Activated effector memory CD4-positive, alpha-beta T cell treated with Interleukin-2 at 50 U/mL for 16 hours (primary cell): ENCODE results near the gene FGL2.
"Not testable (repeated sequence)": the region's sequence is repeated elsewhere in the genome, so short reads cannot be mapped to it uniquely, and the experiment has no call there.

Experiments used
- DNase-seq: peaks from one replicate; pipeline ENCODE4 v3.0.0-alpha.2; 2020

The FGL2 gene

GRCh38 chr7:77209479-77210139, 10.0 kb upstream of the FGL2 start:
- no peak for DNase-seq

GRCh38 chr7:77208416-77208815, 8.8 kb upstream of the FGL2 start:
- no peak for DNase-seq

- DNase-seq, result no peak
Observed at GRCh38 chr7:77205706-77206105, 6.1 kb upstream of the FGL2 start.

GRCh38 chr7:77202481-77202976, 2.9 kb upstream of the FGL2 start:
- DNase-seq, result no peak

- no peak for DNase-seq
Observed at GRCh38 chr7:77200542-77200941, 923 bp upstream of the FGL2 start.

- no peak for DNase-seq
Observed at GRCh38 chr7:77197141-77197540, 2.5 kb downstream of the FGL2 start.

- no peak for DNase-seq
Observed at GRCh38 chr7:77188731-77189437, 10.7 kb downstream of the FGL2 start.

- no peak for DNase-seq
Observed at GRCh38 chr7:77185866-77186265, 13.8 kb downstream of the FGL2 start.

GRCh38 chr7:77184990-77185389, 14.6 kb downstream of the FGL2 start:
- no peak for DNase-seq

- no peak for DNase-seq
Observed at GRCh38 chr7:77184463-77184862, 15.2 kb downstream of the FGL2 start.

GRCh38 chr7:77182261-77182660, 17.4 kb downstream of the FGL2 start:
- no peak for DNase-seq

GRCh38 chr7:77181734-77182133, 17.9 kb downstream of the FGL2 start:
- DNase-seq, result no peak

GRCh38 chr7:77181015-77181595, 18.5 kb downstream of the FGL2 start:
- DNase-seq, result no peak

GRCh38 chr7:77178024-77178423, 21.6 kb downstream of the FGL2 start:
- not testable (repeated sequence) for DNase-seq

- not testable (repeated sequence) for DNase-seq
Observed at GRCh38 chr7:77177321-77177904, 22.2 kb downstream of the FGL2 start.

GRCh38 chr7:77175274-77175800, 24.3 kb downstream of the FGL2 start:
- not testable (repeated sequence) for DNase-seq

- DNase-seq, result not testable (repeated sequence)
Observed at GRCh38 chr7:77174418-77174817, 25.2 kb downstream of the FGL2 start.

GRCh38 chr7:77172437-77173172, 27.0 kb downstream of the FGL2 start:
- DNase-seq, result not testable (repeated sequence)

GRCh38 chr7:77171073-77171472, 28.5 kb downstream of the FGL2 start:
- DNase-seq, result not testable (repeated sequence)

GRCh38 chr7:77157446-77157845, 42.2 kb downstream of the FGL2 start:
- no peak for DNase-seq

- DNase-seq, result not testable (repeated sequence)
Observed at GRCh38 chr7:77157034-77157433, 42.6 kb downstream of the FGL2 start.

- DNase-seq, result not testable (repeated sequence)
Observed at GRCh38 chr7:77155601-77156377, 43.8 kb downstream of the FGL2 start.
